LNCAP (cell line): Measurements from ENCODE around the gene GRIK4.

ENCODE experiments used
- CTCF ChIP-seq: fragments of 450-650 bp; IDR thresholded peaks from 2 replicates; pipeline ENCODE4 v1.5.1; 2017; ENCODE audit warnings: mild to moderate bottlenecking

The GRIK4 gene

DNA sequence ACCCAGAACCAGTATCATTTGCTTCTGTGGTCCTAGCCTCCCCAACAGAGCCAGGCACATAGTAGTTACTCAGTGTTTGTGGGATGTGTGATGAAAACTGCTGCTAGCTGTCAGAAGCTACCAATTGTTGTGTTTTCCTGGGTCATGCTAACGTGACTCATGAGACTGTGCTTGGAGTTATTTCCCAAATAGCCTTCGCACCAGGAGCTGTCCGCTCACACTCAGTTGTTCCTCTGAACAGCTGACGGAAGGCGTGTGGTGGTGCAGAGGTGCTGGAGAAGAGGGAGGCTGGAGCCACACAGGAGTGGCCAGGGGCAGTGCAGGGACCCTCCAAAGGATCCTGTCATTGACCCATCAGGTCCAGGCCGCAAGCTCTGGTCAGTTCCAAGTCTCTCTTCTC lies 458.4 kb downstream of the GRIK4 start:
- TF ChIP-seq CTCF = no peak

GRCh38 chr11:120971825-120972224 lies 460.3 kb downstream of the GRIK4 start:
- no peak for TF ChIP-seq CTCF

DNA sequence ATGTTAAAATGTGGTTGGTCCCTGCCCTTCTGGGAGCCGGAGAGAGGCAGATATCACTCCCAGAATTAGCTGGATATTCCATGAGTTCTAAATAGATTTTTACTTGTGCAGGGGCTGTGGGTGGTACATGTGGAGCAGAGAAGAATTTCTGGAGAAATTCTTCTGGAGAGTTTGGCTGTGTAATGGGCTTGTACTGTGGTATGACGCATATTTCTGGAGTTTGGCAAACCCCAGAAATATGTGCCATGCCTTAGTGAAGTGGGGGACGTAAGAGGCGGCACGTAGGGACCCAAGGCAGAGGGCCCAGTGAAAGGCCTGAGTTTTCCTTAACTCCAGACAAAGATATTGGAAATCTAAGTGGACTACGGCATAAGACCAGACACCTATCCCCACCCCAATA lies 461.1 kb downstream of the GRIK4 start:
- TF ChIP-seq CTCF = no peak

DNA sequence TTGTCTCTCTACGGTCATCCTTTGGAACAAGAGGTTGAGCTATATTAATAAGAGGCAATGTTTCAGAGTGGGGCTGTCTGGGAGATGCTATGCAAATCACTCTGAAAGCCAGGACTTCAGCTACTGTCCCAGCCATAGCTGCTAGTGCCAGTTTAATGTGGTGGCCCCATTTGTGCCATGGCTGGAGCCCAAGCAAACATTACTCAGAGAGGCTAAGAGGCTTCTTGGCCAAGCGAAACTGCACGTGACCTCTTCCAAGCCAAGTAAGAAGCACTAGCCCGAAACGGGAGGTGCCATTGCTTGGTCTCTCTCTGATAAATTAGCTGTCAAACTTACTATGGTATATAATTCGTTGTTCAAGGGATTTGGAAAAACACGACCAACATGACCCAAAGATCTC lies 462.0 kb downstream of the GRIK4 start:
- TF ChIP-seq CTCF = no peak

GRCh38 chr11:120974466-120974865 lies 462.9 kb downstream of the GRIK4 start:
- no peak for TF ChIP-seq CTCF

DNA sequence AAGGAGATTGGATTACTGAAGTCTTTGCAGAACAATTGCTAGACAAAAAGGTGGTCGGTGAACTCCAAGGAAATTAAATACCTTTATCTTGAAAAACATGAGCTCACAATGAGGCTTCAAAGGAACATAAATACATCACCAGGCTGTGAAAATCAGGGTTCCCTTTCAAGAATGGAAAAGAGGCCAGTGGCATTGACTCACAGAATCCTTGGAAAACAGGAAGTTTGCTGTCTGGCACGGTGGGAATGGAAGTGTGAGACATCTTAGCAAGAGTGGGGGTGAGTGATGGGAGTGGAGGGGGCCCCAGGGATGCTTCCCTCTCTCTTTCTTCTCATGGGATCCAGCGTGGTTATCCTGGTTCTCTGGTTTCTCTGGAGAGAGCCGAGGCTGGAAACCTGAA lies 463.4 kb downstream of the GRIK4 start:
- no peak for TF ChIP-seq CTCF

DNA sequence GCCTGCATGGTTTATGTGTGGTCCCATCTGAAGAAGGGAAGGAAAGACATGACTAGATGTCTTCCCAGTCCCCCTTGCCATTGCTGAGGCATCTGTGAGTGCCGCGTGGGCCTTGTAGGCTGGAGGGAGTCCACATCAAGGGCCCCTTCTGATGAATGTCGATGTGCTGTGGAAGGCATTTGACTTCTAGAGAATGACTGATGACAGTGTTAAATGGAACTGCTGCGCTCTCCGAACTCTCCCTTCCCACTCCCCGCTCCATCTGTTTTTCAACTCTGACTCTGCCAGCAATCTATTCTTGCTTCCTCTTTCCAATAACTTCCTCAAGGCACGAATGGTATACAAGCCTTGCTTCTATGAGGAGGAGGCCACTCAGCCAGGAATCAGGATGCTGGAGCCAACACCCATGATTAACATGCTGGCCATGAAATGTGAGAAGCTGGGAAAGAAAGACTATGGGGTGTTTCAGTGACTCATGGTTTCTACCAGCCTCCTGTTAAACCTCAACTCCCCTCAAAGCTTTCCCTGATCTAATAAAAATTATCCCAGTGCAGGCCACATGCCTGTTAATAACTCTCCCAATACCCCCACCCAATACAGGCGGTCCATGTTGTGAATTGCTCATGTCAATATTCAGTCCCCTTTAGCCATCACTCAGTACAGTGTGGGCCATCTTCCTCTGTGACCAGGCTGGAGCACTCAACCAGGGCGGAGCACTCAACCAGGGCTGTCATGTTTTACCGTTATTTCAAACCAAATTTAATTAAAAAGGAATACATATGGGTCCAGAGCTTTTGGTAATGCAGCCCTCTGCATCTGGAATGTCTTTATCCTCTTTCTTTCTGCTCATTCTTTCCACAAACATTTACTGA lies 466.0 kb downstream of the GRIK4 start:
- TF ChIP-seq CTCF = no peak
